CD4-positive, alpha-beta memory T cell (primary cell): ENCODE data around the gene CBFA2T3. TPM values are rescaled to one million over a fixed set of nuclear protein-coding genes. Genes with fewer than 3 reads are reported as not detected.
"Not testable (repeated sequence)": the region's sequence is repeated elsewhere in the genome, so short reads cannot be mapped to it uniquely, and the experiment has no call there.

Experiments
- CTCF ChIA-PET: fragments of 350-600 bp; sonication (Branson Sonifier 250); formaldehyde crosslinking; loops from one replicate; lab custom pipeline; 2021; ENCODE audit warnings: inconsistent platforms; ENCODE audit not compliant: partially characterized antibody; lab: Charles Lee
- POLR2A ChIA-PET: fragments of 350-600 bp; sonication (Branson Sonifier 250); formaldehyde crosslinking; loops from one replicate; lab custom pipeline; 2021; ENCODE audit not compliant: partially characterized antibody; lab: Charles Lee
- DNase-seq, 5 donors: peaks; one replicate each; pipeline versions ENCODE4 v3.0.0 to v3.0.0-alpha.2; 2020 to 2022; ENCODE audit warnings: mixed read lengths in 1 of 5
- H3K27ac ChIP-seq: one replicate; pipeline ENCODE4 v1.7.0; 2013; ENCODE audit warnings: low read depth, low read length
- H3K27me3 ChIP-seq: 2 replicates; pipeline ENCODE4 v1.7.0; 2013; ENCODE audit warnings: mild to moderate bottlenecking, low read length, moderate library complexity; ENCODE audit not compliant: insufficient read depth
- H3K36me3 ChIP-seq: 2 replicates; pipeline ENCODE4 v1.7.0; 2013; ENCODE audit warnings: mild to moderate bottlenecking, low read length, moderate library complexity; ENCODE audit not compliant: insufficient read depth
- H3K4me1 ChIP-seq: 2 replicates; pipeline ENCODE4 v1.7.0; 2013; ENCODE audit warnings: mild to moderate bottlenecking, low read length, moderate library complexity; ENCODE audit not compliant: insufficient read depth
- H3K4me3 ChIP-seq, 2 donors: one replicate each; pipeline ENCODE4 v1.7.0; 2013; ENCODE audit warnings: low read length in 2 of 2, mild to moderate bottlenecking in 1 of 2
- H3K9me3 ChIP-seq, 2 donors: one replicate each; pipeline ENCODE4 v1.7.0; 2013; ENCODE audit warnings: low read length in 2 of 2, control low read depth in 1 of 2; ENCODE audit not compliant: control insufficient read depth in 1 of 2
- H3K27ac Mint-ChIP-seq, 7 donors: one replicate each; pipeline ENCODE4 v1.8.0; 2020 to 2021; ENCODE audit warnings: mixed read lengths in 7 of 7, mild to moderate bottlenecking in 6 of 7, inconsistent platforms in 3 of 7, moderate library complexity in 3 of 7
- H3K27me3 Mint-ChIP-seq, 2 donors: one replicate each; pipeline ENCODE4 v1.8.0; 2020 to 2021; ENCODE audit warnings: mixed read lengths in 2 of 2
- H3K36me3 Mint-ChIP-seq, 2 donors: one replicate each; pipeline ENCODE4 v1.8.0; 2020 to 2021; ENCODE audit warnings: mixed read lengths in 2 of 2, inconsistent platforms in 1 of 2, mild to moderate bottlenecking in 1 of 2
- H3K4me1 Mint-ChIP-seq, 4 donors: one replicate each; pipeline ENCODE4 v1.8.0; 2020 to 2021; ENCODE audit warnings: mixed read lengths in 4 of 4, mild to moderate bottlenecking in 1 of 4
- H3K4me3 Mint-ChIP-seq, 8 donors: one replicate each; pipeline ENCODE4 v1.8.0; 2020 to 2021; ENCODE audit warnings: mixed read lengths in 8 of 8, mild to moderate bottlenecking in 7 of 8, moderate library complexity in 6 of 8, inconsistent platforms in 3 of 8
- H3K9me3 Mint-ChIP-seq, 8 donors: one replicate each; pipeline ENCODE4 v1.8.0; 2020 to 2021; ENCODE audit warnings: mixed read lengths in 8 of 8, mild to moderate bottlenecking in 5 of 8, inconsistent platforms in 3 of 8, moderate library complexity in 1 of 8
- intact Hi-C: fragments of 100-400 bp; cut with micrococcal nuclease; formaldehyde crosslinking; loops from one replicate; pipeline ENCODE4 v1.15.1; 2023
- polyA plus RNA-seq, 2 donors: library from polyadenylated mRNA; unstranded; fragments of 300-500 nt; fragmentation: Illumina TruSeq; gene quantifications; one replicate each; pipeline ENCODE4 v1.2.3, GENCODE V29; 2021
- total RNA-seq, 2 experiments: library from RNA; stranded (reverse); gene quantifications; one replicate each; pipeline ENCODE4 v1.2.3, GENCODE V29; 2021

Gene CBFA2T3
- total and polyA plus RNA-seq, 4 experiments from 2014 or later = 0.11 to 0.14 TPM; not detected in 2

GRCh38 chr16:89016561-89016960 is 39.6 kb upstream of the CBFA2T3 start:
- H3K27ac Mint-ChIP-seq, H3K36me3 ChIP-seq, H3K4me1 ChIP-seq, H3K27ac ChIP-seq, H3K9me3 Mint-ChIP-seq, POLR2A ChIA-PET, DNase-seq, intact Hi-C loops, H3K4me3 Mint-ChIP-seq, H3K36me3 Mint-ChIP-seq, H3K4me3 ChIP-seq, H3K9me3 ChIP-seq, H3K4me1 Mint-ChIP-seq, H3K27me3 ChIP-seq, CTCF ChIA-PET: not testable (repeated sequence)
- H3K27me3 Mint-ChIP-seq = peaks cover 9 to 23% of the 10 kb centered on the region in 2 donors

GRCh38 chr16:89015271-89015859 is 38.4 kb upstream of the CBFA2T3 start:
- H3K9me3 ChIP-seq = no peaks in the 10 kb centered on the region
- no peak overlapping the region for H3K27ac ChIP-seq
- no peaks in the 10 kb centered on the region for H3K27me3 ChIP-seq
- no peaks in the 10 kb centered on the region for H3K4me1 ChIP-seq
- intact Hi-C loops = no loop called here
- no peak overlapping the region for H3K4me3 Mint-ChIP-seq
- H3K4me1 Mint-ChIP-seq = peaks cover 0 to 6% (median under 1%) of the 10 kb centered on the region in 4 donors
- peaks cover 9 to 23% of the 10 kb centered on the region in 2 donors for H3K27me3 Mint-ChIP-seq
- H3K36me3 Mint-ChIP-seq = no peaks in the 10 kb centered on the region
- H3K4me3 ChIP-seq = no peak overlapping the region
- H3K9me3 Mint-ChIP-seq = no peaks in the 10 kb centered on the region
- POLR2A ChIA-PET = no interaction called here
- no peak for DNase-seq
- no peaks in the 10 kb centered on the region for H3K36me3 ChIP-seq
- CTCF ChIA-PET = interaction anchor here (0.6 kb wide), 1 partner anchor 86 kb away, joined by 3 read pairs; no protein-coding TSS in a partner anchor
- no peak overlapping the region for H3K27ac Mint-ChIP-seq

- H3K9me3 Mint-ChIP-seq = peaks cover 0 to 4% (median 0%) of the 10 kb centered on the region in 8 donors
- no peaks in the 10 kb centered on the region for H3K36me3 Mint-ChIP-seq
- intact Hi-C loops = no loop called here
- peaks cover 12 to 27% of the 10 kb centered on the region in 2 donors for H3K27me3 Mint-ChIP-seq
- DNase-seq = no peak
- no peak overlapping the region for H3K27ac Mint-ChIP-seq
- no peak overlapping the region for H3K4me3 ChIP-seq
- peaks cover 0 to 6% (median under 1%) of the 10 kb centered on the region in 4 donors for H3K4me1 Mint-ChIP-seq
- no peaks in the 10 kb centered on the region for H3K9me3 ChIP-seq
- ChIA-PET POLR2A (no interaction called here), CTCF (interaction anchor here (0.6 kb wide), 1 partner anchor 85 kb away, joined by 3 read pairs; no protein-coding TSS in a partner anchor)
- no peaks in the 10 kb centered on the region for H3K4me1 ChIP-seq
- H3K36me3 ChIP-seq = no peaks in the 10 kb centered on the region
- H3K27me3 ChIP-seq = no peaks in the 10 kb centered on the region
- no peak overlapping the region for H3K27ac ChIP-seq
- H3K4me3 Mint-ChIP-seq = no peak overlapping the region
Measured at GRCh38 chr16:89014403-89015230, 37.6 kb upstream of the CBFA2T3 start.

GRCh38 chr16:89013692-89014402 is 36.8 kb upstream of the CBFA2T3 start:
- ChIA-PET CTCF (no interaction called here), POLR2A (no interaction called here)
- H3K4me3 Mint-ChIP-seq = no peak overlapping the region
- no peaks in the 10 kb centered on the region for H3K36me3 Mint-ChIP-seq
- Histone ChIP-seq H3K4me1 (no peaks in the 10 kb centered on the region), H3K27ac (no peak overlapping the region), H3K27me3 (no peaks in the 10 kb centered on the region), H3K4me3 (no peak overlapping the region), H3K9me3 (no peaks in the 10 kb centered on the region), H3K36me3 (no peaks in the 10 kb centered on the region)
- H3K27ac Mint-ChIP-seq = no peak overlapping the region
- intact Hi-C loops = no loop called here
- peaks cover 0 to 6% (median 2%) of the 10 kb centered on the region in 4 donors for H3K4me1 Mint-ChIP-seq
- peaks cover 14 to 31% of the 10 kb centered on the region in 2 donors for H3K27me3 Mint-ChIP-seq
- peaks cover 0 to 4% (median 0%) of the 10 kb centered on the region in 8 donors for H3K9me3 Mint-ChIP-seq
- DNase-seq = no peak

- POLR2A ChIA-PET = no interaction called here
- DNase-seq = no peak
- no peak overlapping the region for H3K4me3 ChIP-seq
- Mint-ChIP-seq H3K9me3 (peaks cover 0 to 4% (median 0%) of the 10 kb centered on the region in 8 donors), H3K4me1 (peaks cover 0 to 6% (median 2%) of the 10 kb centered on the region in 4 donors), H3K36me3 (no peaks in the 10 kb centered on the region), H3K27me3 (peaks cover 14 to 28% of the 10 kb centered on the region in 2 donors), H3K4me3 (no peak overlapping the region), H3K27ac (no peak overlapping the region)
- CTCF ChIA-PET = no interaction called here
- no peaks in the 10 kb centered on the region for H3K27me3 ChIP-seq
- no peak overlapping the region for H3K27ac ChIP-seq
- no peaks in the 10 kb centered on the region for H3K4me1 ChIP-seq
- no peaks in the 10 kb centered on the region for H3K36me3 ChIP-seq
- H3K9me3 ChIP-seq = no peaks in the 10 kb centered on the region
- intact Hi-C loops = no loop called here
Measured at GRCh38 chr16:89013111-89013510, 36.1 kb upstream of the CBFA2T3 start.

GRCh38 chr16:89012622-89012995 is 35.6 kb upstream of the CBFA2T3 start:
- Mint-ChIP-seq H3K36me3 (no peaks in the 10 kb centered on the region), H3K27me3 (peaks cover 14 to 25% of the 10 kb centered on the region in 2 donors), H3K27ac (no peak overlapping the region), H3K9me3 (peaks cover 0 to 4% (median 0%) of the 10 kb centered on the region in 8 donors), H3K4me3 (no peak overlapping the region), H3K4me1 (peaks cover 0 to 6% (median 2%) of the 10 kb centered on the region in 4 donors)
- ChIA-PET POLR2A (no interaction called here), CTCF (no interaction called here)
- no peak for DNase-seq
- Histone ChIP-seq H3K4me1 (no peaks in the 10 kb centered on the region), H3K27me3 (no peaks in the 10 kb centered on the region), H3K9me3 (no peaks in the 10 kb centered on the region), H3K27ac (no peak overlapping the region), H3K4me3 (no peak overlapping the region), H3K36me3 (no peaks in the 10 kb centered on the region)
- intact Hi-C loops = no loop called here
